Inflammatory macrophage (primary cell): ENCODE results near the gene RAB22A.
"Not testable (repeated sequence)": the region's sequence is repeated elsewhere in the genome, so short reads cannot be mapped to it uniquely, and the experiment has no call there.

Source experiments
- DNase-seq, 2 donors: peaks; one replicate each; pipeline ENCODE4 v3.0.0-alpha.2; 2020 to 2022

RAB22A gene

DNA sequence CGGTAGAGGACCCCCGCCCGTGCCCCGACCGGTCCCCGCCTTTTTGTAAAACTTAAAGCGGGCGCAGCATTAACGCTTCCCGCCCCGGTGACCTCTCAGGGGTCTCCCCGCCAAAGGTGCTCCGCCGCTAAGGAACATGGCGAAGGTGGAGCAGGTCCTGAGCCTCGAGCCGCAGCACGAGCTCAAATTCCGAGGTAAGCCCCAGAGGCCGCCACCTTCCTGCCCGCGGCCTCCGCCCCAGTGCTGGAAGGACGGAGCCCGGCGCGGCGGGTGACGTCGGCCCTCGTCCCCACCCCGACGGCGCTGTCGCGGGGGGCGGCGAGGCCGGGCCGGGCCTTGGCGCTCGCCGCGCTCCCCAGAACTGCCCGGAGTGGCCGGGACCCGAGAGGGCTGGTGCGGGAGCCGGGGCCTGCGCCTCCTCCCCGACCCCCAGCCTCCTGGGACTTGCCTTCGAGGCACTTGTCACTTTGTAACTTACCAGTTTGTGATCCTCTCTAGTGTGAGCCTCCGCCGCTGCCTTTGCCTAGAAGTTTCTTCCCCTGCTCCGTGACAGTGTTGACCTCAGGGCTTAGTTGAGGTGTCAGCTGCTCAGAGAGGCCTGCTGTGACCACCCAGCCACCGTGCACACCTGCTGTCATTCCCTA is 79.9 kb downstream of the RAB22A start:
- DNase-seq: peak; percentile 31 to 61

DNA sequence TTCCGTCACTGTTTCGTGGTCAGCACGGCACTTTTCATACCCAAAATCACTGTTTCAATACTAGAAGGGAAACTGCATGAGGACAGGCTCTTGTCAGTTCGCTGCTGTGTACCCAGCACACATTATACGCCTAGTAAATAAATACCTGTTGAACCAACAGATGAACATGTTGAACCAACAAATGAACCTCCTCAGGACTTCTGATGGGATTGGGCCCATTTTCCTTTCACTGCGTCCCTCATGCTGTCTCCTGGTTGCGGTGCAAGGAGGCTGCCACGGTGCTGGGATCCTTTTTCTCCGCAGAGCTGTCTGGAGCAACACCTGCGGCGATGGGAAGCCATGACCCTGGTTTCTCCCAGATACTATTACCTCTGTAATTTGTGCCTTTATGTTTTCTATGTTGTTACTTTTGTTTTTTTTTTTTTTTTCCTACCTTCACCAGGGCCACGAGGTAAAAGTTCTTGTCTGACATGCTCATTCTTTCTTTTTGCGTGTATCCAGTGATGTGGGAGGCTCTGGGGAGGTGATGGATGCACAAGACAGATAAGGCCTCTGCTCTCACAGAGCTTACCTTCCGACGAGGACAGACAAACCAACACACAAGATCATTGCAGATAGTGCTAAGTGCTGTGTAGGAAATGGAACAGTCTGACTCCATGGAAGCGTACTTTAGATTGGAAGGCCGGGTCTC is 80.6 kb downstream of the RAB22A start:
- DNase-seq: no peak

DNA sequence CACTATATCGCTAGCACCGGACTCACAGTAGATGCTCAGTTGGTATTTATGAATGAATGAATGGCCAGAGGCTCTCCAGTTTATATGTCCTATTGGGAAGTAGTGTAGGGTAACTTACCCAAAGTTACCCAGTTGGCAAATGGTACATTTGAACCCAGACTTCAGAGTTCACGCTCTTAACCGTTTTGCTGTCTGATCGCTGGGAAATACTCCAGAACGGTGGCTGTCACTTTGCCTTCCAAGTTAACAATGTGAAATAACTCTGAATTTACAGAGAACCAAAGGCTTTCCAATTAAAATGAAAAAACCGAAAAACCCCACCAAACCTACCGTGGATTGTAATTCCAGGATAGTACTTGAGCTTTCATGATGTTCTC is 81.1 kb downstream of the RAB22A start:
- DNase-seq: no peak

DNA sequence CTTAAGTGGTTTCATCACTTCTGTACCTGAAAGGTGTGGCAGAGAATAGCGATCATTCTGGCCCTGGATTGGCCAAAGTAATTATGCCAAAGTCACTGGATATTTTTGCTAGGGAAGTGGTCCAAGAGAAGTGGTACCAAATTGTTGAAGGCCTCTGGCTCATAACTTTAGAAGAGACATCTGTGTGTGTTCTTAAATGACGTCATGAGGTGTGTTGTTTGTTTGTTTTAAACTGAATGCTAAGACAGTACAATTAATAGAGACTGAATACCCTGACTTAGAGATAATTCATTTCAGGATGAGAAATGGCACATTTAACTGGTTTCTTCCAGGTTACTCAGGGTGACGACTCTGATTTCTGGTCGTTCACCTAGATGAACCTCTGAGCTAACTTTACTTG is 82.8 kb downstream of the RAB22A start:
- DNase-seq: no peak

DNA sequence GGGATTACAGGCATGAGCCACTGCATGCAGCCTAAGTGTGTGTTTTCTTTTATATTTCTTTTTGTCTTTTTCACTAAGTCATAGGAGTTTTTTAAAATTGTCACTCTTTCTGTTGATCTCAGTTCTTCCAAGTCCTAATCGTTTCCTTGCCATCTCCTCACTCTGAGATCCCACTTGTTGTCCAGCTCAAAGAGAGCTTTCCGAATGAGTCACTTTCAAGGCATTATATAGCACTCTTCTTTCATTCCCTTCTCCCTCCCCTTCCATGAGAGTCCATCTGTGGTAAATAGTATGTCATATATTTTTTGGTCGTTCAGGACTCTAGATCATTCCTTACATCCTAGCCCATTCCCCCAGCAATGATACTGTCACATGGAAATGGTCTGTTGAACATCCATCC is 83.8 kb downstream of the RAB22A start:
- no peak for DNase-seq

DNA sequence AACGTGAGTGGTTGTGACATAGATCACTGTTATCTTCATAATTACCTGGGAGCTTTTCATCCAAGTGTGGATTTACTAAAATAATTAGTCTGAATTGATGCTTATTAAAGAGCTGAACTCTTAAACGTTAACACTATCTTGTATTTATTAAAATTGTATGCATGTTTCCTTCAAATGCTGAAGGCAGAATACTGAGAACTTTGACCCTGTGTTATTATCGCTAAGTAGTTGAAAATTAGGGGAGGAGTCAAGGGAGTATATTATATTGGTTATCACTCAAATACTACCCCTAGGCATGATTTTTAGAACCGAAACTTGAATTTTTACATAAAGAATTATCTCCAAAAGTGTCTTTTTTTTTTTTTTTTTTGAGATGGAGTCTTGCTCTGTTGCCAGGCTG is 85.3 kb downstream of the RAB22A start:
- DNase-seq: no peak

DNA sequence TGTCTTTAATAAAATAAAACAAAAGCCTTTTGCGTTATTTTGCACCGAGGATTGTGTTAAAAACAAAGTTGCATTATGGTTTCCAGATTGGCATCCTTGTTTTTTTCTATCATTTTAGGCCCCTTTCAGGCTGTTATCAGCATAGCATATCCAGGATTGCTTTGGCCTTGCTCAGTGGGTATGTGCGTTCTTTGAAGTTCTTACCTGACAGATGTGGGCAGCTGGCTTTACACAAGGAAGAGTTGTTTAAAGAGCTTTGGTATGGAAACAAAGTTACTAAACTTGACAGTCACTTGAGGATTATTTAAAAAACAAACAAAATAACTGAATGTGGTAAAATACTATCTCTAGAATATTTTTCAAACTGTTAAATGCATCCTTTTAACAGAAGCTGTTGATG is 86.1 kb downstream of the RAB22A start:
- DNase-seq: no peak

DNA sequence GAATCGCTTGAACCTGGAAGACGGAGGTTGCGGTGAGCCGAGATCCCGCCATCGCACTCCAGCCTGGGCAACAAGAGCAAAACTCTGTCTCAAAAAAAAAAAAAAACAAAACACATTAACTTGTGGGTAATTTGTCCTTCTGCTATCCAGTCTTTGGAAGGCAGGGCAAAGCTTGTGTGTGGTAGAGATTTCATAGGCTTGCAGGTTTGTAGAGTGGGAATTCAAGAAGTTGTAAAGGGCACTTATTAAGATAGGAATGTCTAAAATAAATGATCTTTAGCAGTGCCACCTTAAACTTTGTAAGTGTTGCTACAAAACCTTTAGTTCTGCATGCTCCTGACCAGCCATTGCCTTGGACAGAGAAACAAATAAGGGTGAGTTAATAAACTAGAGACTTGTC is 87.9 kb downstream of the RAB22A start:
- DNase-seq: no peak

DNA sequence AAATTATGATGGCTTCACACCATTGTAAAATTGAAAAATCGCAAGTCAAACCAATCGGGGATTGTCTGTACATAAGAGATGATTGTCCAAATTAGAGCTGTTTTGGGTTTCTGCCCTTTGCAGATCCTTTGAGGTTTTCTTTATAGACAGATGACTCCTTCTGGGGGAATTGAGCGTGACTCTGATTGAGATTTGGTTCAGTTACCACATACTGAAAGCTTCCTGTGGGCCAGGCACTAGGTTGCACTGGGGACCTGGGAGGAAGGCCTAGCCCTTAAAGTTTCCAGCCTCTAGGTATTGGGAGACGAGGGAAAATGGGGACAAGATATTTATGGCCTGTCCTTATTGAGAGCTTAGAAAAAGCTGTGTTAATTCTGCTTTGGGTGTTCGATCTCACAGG is 88.7 kb downstream of the RAB22A start:
- no peak for DNase-seq

DNA sequence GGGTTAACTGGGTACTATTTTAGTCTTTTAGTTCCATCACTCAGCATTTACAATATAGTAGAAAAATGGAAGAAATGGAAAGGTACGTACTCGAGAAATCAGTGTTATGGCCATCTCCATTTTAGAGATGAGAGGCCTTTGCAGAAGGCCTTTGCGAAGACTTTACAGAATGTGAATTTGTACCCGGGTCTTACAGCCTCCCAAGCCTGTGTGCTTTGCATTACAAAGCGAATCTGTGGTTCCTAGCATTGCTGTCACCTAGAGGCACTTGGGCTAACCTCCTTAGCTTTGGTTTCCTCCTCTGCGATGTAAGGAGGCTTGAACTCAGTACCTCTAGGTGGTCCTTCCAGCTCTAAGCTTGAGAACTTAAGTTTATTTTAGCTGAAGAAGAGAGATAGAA is 90.4 kb downstream of the RAB22A start:
- DNase-seq: no peak

DNA sequence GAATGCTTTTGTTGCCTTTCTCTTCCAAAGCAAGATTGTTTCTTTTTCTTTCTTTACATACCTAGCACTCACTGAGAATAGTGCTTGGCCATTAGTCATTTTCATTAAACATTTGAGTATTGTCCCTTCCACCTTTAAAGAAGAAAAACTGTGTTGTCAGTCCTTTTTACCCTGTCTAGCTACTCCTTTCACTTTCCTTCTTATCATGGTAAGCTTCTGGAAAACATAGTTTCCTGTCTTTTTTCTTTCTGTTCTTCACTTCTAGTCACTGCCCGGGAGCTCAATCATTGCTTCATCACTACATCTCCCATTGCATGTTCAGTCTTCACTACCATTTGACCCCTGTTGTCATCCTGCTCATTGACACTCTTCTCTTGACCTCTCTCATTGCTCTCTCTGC is 91.6 kb downstream of the RAB22A start:
- no peak for DNase-seq

DNA sequence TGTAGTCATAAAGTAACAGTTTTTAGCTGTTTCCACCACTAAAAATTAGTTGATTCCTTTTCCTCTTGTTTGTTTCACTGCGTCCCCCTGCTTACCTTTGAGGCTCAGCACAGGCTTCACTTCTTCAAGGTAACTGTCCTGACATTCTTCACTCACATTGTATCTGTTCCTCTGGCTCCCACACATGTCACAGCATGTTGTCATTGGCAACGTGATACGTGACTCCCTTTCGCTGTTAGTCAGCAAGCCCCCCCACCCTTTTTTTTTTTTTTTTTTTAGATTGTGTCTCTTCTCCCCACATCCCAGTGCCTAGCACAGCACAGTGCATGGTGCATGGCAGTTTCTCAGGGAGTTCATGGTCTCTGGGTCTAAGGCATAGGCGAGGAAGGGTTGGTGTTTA is 92.8 kb downstream of the RAB22A start:
- no peak for DNase-seq

DNA sequence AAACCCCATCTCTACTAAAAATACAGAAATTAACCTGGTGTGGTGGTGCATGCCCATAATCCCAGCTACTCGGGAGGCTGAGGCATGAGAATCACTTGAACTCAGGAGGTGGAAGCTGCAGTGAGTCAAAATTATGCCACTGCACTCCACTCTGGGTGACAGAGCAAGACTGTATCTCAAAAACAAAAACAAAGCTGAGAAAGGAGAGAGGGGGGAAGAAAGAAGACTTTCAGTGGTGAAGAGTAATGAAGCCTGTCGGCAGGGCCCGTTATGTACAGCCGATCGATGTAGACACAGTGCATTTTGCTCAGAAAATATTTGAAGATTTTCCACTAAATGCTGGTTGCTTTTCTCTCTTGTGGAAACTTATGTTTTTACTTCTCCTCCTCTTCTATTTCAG is 93.3 kb downstream of the RAB22A start:
- no peak for DNase-seq

DNA sequence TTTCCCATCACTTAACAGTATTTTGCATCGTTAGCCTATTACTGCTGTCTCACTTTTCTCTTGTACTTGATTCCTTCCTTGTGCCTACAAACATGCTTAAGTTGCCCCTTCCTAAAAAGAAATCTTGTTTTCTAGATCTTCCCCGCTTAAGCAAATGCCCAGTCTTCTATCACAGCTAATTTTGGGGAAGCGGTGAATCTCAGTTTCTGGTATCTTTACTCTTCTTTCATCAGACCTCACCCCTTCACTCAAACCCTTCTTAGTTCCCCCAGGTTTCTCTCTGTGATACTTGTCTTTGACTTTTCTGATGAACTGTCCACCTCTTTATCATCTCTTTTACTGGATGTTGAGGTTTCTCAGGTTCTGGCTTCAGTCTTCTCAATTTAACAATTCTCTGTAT is 93.8 kb downstream of the RAB22A start:
- no peak for DNase-seq

DNA sequence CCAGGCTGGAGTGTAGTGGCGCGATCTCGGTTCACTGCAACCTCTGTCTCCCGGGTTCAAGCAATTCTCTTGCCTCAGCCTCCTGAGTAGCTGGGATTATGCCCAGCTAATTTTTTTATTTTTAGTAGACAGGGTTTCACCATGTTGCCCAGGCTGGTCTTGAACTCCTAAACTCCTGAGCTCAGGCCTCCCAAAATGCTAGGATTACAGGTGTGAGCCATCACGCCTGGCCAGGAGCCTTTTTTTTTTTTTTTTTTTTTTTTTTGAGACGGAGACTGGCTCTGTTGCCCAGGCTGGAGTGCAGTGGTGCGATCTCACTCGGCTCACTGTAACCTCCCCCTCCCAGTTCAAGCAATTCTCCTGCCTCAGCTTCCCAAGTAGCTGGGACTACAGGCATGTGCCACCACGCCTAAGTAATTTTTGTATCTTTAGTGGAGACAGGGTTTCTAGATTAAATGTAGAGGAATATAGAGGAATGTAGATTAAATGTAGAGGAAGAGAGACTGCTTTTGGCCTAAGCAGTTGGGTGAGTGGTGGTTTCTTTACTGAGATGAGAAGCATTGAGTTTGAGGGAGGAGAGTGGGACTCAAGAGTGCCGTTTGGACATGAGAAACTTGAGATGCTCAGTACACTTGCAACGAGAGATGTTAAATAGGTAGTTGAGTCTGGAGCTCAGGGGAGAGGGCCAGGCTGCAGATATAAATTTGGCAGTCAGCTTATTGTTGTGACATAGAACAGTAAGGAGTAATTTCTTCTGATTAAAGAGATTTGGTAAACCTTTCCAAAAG is 96.2 kb downstream of the RAB22A start:
- DNase-seq: no peak

DNA sequence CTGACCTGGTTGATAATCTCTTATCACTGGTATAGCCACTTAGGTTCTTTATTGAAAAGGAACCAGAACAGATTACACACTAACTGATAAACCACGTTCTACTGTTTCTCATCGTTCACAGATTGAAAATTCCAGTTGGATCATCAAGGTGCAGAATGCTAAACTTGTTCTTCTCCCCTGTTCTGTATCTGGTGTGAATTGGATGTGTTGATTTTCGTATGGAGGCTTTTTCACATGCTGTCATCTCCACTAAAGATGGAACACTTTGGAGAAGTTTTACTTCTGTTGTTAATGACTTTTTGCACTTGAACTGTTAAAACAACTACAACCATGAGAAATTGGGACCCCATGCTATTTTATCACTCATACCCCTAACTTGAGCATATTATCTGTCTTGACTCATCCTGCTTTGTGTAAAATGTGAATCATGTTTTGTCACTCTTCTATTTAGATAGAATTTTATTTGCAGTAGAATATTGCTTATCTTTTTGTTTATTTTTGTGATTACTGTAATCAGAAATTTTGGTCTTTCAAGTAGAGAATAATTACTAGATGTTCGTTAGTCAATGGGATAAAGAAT is 97.0 kb downstream of the RAB22A start:
- DNase-seq: no peak

DNA sequence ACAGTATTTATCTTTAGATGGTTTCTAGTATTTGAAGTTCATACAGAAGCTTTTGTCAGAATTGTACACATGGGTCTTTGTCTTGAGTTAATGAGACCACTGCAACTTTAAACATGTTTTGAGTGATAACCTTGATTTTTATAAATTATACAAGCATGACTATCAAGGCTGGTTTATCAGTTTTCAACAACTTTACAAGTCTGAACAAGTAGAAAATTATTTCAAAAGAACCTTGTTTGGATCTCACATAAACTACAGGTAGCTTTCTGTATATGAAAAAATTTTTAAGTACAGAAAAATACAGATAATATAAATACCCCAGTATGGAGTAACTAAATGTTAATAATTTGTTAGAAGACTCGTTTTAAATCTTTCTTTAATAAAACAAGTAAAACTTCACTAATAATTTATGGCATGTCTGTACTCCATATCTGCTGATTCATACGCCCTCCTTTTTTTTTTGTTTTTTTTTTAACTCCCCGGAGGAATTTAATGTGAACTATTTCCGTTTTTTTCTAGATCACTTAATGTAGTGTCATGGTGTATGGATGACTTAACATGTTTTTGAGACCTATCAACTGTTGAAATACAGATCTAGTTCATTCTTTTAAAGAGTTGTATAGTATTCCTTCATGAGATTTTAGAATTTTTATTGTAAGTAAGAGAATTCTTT is 97.8 kb downstream of the RAB22A start:
- peak in 1 of 2 donors; percentile 73 for DNase-seq

DNA sequence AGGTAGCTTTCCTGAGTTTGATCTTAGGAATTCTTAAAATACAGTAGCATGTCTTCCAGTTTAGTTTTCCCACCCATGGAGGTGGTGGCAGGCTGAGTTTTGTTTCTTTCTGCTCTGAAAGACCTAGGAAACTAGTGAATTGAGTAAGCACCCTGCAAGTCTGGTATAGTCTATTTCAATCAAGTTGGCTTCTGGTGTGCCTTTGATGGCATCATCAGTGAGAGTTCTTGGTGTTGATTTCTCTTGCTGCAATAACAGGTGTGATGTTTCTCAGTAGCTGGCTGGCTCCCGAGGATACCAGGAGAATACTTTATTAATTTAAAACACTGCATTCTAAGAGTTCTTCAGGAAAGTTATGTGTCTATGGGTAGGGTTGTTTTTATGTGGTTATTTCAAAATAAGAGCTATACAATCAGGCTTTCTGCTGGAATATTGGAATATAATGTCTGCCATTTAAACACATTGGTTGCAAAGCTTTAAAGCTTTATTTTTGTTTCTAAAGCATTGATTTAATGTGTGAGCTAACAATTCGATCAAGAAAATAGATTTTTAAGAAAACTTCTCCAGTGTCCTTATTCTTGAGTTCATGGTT is 98.5 kb downstream of the RAB22A start:
- no peak for DNase-seq

DNA sequence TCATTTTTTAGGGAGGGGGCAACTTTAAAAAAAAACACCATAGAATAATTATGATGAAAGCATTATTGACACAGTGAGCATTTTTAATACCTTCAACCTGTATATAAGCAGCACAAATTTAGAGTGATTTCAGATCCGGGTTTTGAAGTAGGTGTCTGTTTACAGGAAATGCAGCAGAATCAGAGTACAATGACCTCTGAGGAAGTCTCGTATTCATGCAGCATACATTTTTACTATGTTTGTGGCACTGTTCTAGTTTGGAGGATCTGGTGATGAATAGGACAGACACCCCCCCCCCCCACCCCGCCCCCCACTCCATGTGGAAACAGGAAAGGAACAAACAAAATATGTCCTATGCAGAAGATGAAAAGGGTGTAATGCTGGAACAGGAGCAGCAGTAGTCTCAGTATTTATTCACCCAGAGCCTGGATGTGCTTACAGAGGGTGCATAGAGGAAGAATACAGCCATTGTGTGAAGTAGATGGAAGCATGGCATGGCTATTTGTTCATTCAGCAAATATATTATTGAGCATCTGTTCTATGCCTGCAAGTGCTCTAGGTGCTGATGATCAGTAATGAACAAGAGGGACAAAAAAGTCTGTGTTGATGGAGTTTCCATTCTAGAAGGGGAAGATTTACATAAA is 99.2 kb downstream of the RAB22A start:
- peak in 1 of 2 donors; percentile 10 for DNase-seq

DNA sequence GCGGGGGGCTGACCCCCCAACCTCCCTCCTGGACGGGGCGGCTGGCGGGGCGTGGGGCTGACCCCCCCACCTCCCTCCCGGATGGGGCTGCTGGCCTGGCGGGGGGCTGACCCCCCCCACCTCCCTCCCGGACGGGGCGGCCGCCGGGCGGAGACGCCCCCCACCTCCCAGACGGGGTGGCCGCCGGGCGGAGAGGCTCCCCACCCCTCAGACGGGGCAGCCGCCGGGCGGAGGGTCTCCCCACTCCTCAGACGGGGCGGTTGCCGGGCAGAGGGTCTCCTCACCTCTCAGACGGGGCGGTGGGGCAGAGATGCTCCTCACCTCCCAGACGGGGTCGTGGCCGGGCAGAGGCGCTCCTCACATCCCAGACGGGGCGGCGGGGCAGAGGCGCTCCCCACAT is 104.7 kb downstream of the RAB22A start:
- not testable (repeated sequence) for DNase-seq

DNA sequence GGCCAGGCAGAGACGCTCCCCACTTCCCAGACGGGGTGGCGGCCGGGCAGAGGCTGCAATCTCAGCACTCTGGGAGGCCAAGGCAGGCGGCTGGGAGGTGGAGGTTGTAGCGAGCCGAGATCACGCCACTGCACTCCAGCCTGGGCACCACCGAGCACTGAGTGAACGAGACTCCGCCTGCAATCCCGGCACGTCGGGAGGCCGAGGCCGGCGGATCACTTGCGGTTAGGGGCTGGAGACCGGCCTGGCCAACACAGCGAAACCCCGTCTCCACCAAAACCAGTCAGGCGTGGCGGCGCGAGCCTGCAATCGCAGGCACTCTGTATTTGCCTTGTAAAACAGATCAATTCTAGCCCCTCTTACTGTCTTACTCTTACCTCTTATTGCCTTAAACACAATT is 105.3 kb downstream of the RAB22A start:
- not testable (repeated sequence) for DNase-seq

DNA sequence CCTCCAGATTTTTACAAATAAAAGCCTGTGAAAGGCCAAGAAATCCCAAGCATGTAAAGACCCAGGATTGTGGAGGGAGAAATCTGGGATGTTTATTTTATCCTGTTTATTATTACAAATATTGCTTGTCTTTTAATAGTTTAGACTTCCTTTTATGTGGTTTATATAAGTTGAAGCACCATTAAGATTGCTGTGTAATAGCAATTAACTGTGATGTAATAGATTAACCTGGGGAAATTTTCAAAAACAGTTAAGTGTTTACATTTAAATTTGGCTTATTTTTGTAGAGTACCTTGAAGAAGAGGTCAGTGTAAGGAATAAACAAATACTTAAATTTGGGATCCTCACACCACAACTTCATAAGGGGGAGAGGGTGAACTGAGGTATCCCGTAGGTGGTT is 106.5 kb downstream of the RAB22A start:
- no peak for DNase-seq
